AG04450 (cell line): ENCODE results near the gene HOXB6. TPM values are rescaled to one million over a fixed set of nuclear protein-coding genes. Genes with fewer than 3 reads are reported as not detected.
A peak's percentile ranks its signal among the peaks of the same experiment; 100 is the strongest.

Experiments
- CTCF ChIA-PET: fragments of 300-600, 350-600 bp; formaldehyde crosslinking; extraction: SDS; loops from one replicate; lab custom pipeline; 2022; ENCODE audit warnings: antibody characterized with exemption, inconsistent platforms; lab: Charles Lee
- POLR2A ChIA-PET: fragments of 350-600 bp; formaldehyde crosslinking; extraction: SDS; loops from one replicate; lab custom pipeline; 2021; ENCODE audit warnings: antibody characterized with exemption, inconsistent platforms; lab: Yijun Ruan, JAX
- DNase-seq: peaks from one replicate; pipeline ENCODE4 v3.0.0-alpha.2; 2011; ENCODE audit warnings: low read depth, low spot score
- H3K27ac ChIP-seq: one replicate; pipeline ENCODE4 v1.5.1; 2012; ENCODE audit warnings: low read depth, low read length, control low read depth
- H3K27me3 ChIP-seq: one replicate; pipeline ENCODE4 v1.6.0; 2012; ENCODE audit warnings: low read length; ENCODE audit not compliant: control insufficient read depth, insufficient read depth
- H3K4me3 ChIP-seq: 2 replicates; pipeline ENCODE4 v1.5.1; 2011; ENCODE audit warnings: mild to moderate bottlenecking, low read depth, low read length, control low read depth
- H3K9me3 ChIP-seq: 2 replicates; pipeline ENCODE4 v1.5.1; 2012; ENCODE audit warnings: low read length; ENCODE audit not compliant: control insufficient read depth, insufficient read depth
- CTCF ChIP-seq: IDR thresholded peaks from 2 replicates; pipeline ENCODE4 v1.5.1; 2011; ENCODE audit warnings: low read depth, low read length, control low read depth, inconsistent platforms
- polyA plus RNA-seq: library from polyadenylated mRNA; depleted of rRNA; stranded (reverse); fragments of >200 nt; gene quantifications from 2 replicates; pipeline ENCODE4 v1.2.3, GENCODE V29; 2011

The HOXB6 gene
- polyA plus RNA-seq, 1 experiment = 15.4 TPM

- TF ChIP-seq CTCF = no peak
- peak overlapping the region; percentile 83 for H3K27ac ChIP-seq
- ChIA-PET POLR2A (interaction anchor here (1.1 to 1.4 kb wide), 2 partner anchors 14 to 54 kb away, joined by 3 to 7 read pairs; no protein-coding TSS in a partner anchor), CTCF (interaction anchor here (1.8 kb wide), 1 partner anchor 213 kb away, joined by 5 read pairs; no protein-coding TSS in a partner anchor)
- no peaks in the 10 kb centered on the region for H3K27me3 ChIP-seq
- peak overlapping the region; percentile 65 for H3K4me3 ChIP-seq
- no peak for DNase-seq
- no peaks in the 10 kb centered on the region for H3K9me3 ChIP-seq
Observed at GRCh38 chr17:48564188-48565021, 40.4 kb downstream of the HOXB6 start.

- POLR2A ChIA-PET = interaction anchor here (1.1 to 1.4 kb wide), 4 partner anchors 15 to 53 kb away, joined by 3 to 7 read pairs (median 4); no protein-coding TSS in a partner anchor
- DNase-seq = no peak
- CTCF ChIA-PET = no interaction called here
- peak overlapping the region; percentile 77 for H3K27ac ChIP-seq
- H3K27me3 ChIP-seq = no peaks in the 10 kb centered on the region
- peak overlapping the region; percentile 65 for H3K4me3 ChIP-seq
- no peaks in the 10 kb centered on the region for H3K9me3 ChIP-seq
- no peak for TF ChIP-seq CTCF
Observed at GRCh38 chr17:48563867-48564187, 41.0 kb downstream of the HOXB6 start.

GRCh38 chr17:48563385-48563838, 41.4 kb downstream of the HOXB6 start:
- H3K27me3 ChIP-seq = no peaks in the 10 kb centered on the region
- peak overlapping the region; percentile 65 for H3K4me3 ChIP-seq
- POLR2A ChIA-PET = interaction anchor here (0.6 to 1.4 kb wide), 4 partner anchors 17 to 53 kb away, joined by 3 to 7 read pairs (median 4); no protein-coding TSS in a partner anchor
- no peaks in the 10 kb centered on the region for H3K9me3 ChIP-seq
- no peak for TF ChIP-seq CTCF
- CTCF ChIA-PET = no interaction called here
- H3K27ac ChIP-seq = peak overlapping the region; percentile 77
- no peak for DNase-seq

GRCh38 chr17:48562934-48563333, 41.9 kb downstream of the HOXB6 start:
- Histone ChIP-seq H3K4me3 (peak overlapping the region; percentile 65), H3K27me3 (no peaks in the 10 kb centered on the region), H3K27ac (peak overlapping the region; percentile 77), H3K9me3 (no peaks in the 10 kb centered on the region)
- POLR2A ChIA-PET = interaction anchor here (0.6 to 1.3 kb wide), 3 partner anchors 16 to 26 kb away, joined by 3 to 4 read pairs (median 4); no protein-coding TSS in a partner anchor
- TF ChIP-seq CTCF = no peak
- CTCF ChIA-PET = no interaction called here
- DNase-seq = no peak
